Measurements from ENCODE around the gene DES.

The DES gene

DNA sequence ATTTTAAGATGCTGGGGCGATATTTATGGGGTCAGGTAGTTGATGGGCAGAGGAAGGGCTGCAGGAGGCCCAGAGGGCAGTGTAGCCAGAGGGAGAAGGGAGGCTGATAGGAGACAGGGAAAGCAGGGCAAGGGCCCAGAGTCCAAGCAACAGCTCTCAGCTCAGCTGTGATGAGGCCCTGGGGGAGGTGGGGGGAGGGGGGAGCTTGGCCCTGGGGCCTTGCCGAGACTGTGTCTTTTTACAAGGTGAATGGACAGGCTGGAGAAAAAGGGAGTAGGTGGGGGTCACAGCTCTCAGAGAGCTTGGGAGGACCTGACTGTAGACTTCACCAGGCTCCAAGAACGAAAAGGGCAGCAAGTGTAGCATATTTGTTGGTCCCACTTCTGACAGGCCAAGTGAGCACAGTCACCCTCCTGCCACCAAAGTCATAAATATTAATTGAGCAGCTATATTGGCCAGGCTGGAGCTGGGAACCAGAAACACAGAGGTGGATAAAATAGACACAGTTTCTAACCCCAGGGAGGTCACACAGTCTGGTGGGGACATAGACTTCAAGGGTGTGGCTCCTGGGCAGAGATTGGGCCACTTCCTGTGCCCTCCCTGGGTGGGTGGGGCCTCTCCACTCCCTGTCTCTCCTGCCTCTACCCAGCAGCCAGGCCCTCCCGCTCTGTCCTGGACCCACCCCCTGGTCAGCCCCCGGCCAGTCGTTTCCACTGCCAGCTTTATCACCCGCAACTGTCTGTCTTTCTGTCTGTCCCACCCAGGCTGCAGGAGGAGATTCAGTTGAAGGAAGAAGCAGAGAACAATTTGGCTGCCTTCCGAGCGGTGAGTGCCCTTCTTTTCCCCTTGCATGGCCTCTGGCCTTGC lies 1.4 kb downstream of the DES start:
- no peak for DNase-seq (ENCODE audit: low read depth, low spot score)

DNA sequence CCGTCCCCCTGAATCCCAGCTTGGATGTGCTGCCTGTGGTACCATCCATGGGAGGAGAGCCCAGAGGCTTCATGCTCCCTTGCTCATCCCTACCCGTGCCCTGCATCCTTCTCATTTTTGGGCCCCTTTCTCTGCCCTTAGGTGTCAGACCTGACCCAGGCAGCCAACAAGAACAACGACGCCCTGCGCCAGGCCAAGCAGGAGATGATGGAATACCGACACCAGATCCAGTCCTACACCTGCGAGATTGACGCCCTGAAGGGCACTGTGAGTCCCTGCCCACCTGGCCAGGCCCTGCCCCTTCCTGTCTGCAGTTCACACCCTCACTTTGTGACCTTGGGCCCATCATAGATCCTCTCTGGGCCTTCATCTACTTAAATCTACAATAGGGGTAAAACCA lies 2.5 kb downstream of the DES start:
- no peak for DNase-seq (ENCODE audit: low read depth, low spot score)

DNA sequence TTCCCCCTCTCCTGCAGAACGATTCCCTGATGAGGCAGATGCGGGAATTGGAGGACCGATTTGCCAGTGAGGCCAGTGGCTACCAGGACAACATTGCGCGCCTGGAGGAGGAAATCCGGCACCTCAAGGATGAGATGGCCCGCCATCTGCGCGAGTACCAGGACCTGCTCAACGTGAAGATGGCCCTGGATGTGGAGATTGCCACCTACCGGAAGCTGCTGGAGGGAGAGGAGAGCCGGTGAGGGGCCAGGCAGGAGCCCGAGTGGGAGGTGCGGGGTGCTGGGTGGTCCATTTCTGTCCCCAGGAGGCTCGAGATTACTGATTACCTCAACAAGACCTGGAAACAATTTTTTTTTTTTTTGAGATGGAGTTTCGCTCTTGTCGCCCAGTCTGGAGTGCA lies 3.1 kb downstream of the DES start:
- DNase-seq (ENCODE audit: low read depth, low spot score) = no peak

DNA sequence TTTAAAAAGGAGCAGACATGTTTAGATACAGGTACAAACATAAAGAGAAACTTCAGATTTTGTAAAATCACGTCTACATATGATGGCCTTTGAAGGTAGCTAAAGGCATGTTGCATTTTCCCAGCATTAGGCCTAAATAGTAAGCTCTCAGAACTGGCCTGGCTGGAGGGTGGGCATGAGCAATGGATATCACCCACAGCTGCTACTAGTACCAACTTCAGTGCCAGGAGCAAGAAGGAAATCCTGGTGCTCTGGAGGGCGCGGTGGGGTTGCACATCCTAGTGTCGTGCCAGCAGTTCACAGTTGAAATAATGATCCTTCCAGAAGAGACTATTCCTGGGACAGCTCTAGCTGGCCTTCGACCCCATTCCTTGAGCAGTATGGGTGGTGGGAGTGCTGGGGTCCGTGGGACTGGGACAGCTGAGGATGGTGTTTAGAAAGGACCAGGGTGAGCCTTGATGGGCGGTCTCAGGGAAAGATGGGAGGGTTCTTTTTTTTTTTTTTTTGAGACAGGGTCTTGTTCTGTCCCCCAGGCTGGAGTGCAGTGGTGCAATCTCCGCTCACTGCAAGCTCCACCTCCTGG lies 4.9 kb downstream of the DES start:
- DNase-seq (ENCODE audit: low read depth, low spot score) = no peak

DNA sequence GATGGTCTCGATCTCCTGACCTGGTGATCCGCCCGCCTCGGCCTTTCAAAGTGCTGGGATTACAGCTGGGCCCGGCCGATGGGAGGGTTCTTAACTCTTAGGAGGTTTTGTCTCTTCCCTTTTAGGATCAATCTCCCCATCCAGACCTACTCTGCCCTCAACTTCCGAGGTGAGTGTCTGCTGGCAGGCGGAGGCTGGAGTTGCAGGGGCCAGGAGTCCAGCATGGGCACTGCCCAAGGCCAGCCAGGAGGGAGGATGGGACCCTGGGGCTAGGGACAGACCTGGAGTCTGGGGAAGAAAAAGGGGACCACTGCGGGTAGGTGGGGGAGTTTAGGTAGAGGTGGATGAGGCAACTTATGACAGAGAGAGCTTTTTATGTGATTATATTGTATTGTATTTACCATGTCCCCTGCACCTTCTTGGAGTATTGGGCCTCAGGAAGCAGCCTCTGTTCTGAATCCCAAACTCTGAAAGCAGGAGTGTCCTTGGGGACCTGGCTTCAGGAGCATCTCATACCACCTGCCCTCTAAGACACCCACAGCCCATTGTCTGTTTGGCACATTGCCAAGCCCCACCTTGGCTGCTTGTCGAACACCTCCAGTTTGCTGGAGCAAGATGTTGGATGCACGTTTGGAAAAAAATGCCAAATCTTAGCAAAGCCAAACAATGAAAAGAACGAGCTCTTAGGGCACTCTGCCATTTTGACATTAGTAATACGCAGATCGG lies 5.6 kb downstream of the DES start:
- DNase-seq (ENCODE audit: low read depth, low spot score) = no peak

DNA sequence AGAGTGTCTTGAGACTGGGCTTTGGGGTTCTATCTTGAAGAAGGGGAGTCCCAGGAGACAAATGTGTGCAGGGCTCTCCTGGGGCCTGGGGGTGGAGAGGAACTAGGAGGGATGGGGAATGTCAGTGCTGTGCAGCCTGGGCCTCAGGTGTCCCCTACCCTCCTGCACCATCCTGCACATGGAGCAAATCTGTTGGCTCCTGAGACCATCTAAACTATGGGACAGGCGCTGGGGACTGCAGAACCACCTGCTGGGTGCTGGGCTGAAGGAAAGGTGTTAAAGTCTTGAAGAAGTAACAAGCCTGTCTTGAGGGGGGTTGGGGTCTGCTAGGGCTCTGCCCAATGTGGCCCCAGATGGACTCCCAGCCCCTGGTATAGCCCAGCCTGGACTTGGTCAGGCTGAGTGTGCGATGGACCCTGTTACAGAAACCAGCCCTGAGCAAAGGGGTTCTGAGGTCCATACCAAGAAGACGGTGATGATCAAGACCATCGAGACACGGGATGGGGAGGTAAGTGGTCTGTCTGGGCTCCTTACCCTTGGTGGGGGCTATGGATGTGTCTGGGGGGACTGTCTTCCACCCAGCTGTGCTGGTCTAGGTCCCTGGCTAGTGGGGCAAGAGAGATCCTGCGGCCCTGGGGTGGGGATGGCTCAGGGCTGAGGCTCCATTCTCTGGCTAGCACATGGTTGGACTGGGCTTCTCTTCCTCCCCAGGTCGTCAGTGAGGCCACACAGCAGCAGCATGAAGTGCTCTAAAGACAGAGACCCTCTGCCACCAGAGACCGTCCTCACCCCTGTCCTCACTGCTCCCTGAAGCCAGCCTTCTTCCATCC lies 7.3 kb downstream of the DES start:
- DNase-seq (ENCODE audit: low read depth, low spot score) = no peak

- no peak for DNase-seq (ENCODE audit: low read depth, low spot score)
These were observed 7.9 kb downstream of the DES start for GRCh38 chr2:219426068-219426443.

GRCh38 chr2:219426534-219427136 lies 8.5 kb downstream of the DES start:
- DNase-seq (ENCODE audit: low read depth, low spot score) = no peak

- DNase-seq (ENCODE audit: low read depth, low spot score) = no peak
These were observed 10.3 kb downstream of the DES start for GRCh38 chr2:219428469-219428868.

DNA sequence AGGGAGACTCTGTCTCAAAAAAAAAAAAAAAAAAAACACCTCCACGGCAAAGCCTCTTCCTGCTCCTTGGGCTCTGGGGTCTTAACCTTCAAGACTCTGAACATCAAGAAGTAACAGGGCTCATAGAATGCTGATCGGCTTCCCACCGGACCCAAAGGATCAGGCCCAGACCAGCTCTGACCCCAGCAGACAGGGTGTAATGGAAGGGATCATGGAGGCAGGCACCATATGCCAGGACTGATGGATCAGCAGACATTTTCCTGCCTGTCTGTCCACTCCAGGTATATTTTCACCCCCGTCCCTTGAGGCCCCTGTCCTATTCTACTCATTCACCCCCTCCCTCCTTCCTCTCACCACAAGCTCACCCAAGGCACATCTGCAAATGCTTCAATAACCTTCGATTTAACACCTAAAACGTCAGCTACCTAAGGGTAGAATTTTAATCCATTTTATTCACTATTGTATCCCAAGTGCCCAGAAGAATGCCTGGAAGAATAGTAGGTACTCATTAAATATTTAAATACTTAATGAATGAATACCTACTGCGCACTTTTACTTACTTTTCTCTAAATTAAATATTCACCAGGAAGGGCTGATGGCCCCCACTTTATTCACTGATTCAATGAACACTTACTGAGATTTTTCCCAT lies 11.9 kb downstream of the DES start:
- DNase-seq (ENCODE audit: low read depth, low spot score) = no peak

GRCh38 chr2:219430633-219431615 lies 12.7 kb downstream of the DES start:
- DNase-seq (ENCODE audit: low read depth, low spot score) = no peak

- no peak for DNase-seq (ENCODE audit: low read depth, low spot score)
These were observed 15.7 kb downstream of the DES start for GRCh38 chr2:219433666-219434467.

DNA sequence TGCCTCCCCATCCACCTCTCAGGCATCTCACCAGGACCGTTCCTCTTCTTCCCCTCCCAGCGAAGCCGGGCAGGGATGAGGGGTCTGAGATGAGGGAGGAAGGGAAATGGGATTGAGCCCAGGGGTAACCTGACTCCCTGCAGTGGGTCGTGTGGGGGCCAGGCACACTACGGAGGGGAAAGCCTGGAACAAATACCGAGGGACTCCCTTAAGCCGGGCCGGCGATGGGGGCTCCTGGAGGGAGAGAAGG lies 16.2 kb downstream of the DES start:
- no peak for DNase-seq (ENCODE audit: low read depth, low spot score)

DNA sequence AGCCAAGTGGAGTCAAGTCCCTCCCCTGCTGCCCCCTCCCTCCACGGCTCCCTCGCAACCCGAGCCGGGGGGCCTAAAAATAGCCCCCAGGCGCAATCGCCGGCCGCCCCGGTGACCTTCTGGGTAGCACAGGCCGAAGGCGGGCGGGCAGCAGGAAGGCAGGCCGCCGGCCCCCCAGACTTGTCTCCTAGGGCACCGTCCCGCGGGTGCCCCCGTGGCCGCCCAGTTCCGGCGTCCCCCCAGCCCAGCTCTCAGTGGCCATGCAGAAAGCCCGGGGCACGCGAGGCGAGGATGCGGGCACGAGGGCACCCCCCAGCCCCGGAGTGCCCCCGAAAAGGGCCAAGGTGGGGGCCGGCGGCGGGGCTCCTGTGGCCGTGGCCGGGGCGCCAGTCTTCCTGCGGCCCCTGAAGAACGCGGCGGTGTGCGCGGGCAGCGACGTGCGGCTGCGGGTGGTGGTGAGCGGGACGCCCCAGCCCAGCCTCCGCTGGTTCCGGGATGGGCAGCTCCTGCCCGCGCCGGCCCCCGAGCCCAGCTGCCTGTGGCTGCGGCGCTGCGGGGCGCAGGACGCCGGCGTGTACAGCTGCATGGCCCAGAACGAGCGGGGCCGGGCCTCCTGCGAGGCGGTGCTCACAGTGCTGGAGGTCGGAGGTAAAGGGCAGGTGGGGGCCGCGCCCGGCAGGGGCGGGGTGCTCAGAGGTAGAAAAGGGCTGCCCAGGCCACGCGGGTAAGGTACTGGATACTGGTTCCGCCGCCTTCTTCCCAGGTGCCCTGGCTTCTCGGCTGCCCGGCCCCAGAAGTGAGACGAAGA lies 16.7 kb downstream of the DES start, which contains the start of gene SPEG:
Gene SPEG, plus strand, starts transcription at position 126 of the 808 bp plus-strand sequence. Its CDS starts 135 bp downstream, at position 261.
- no peak for DNase-seq (ENCODE audit: low read depth, low spot score)

- no peak for DNase-seq (ENCODE audit: low read depth, low spot score)
These were observed 17.5 kb downstream of the DES start for GRCh38 chr2:219435701-219436100.

- no peak for DNase-seq (ENCODE audit: low read depth, low spot score)
These were observed 18.3 kb downstream of the DES start for GRCh38 chr2:219436491-219436890.

DNA sequence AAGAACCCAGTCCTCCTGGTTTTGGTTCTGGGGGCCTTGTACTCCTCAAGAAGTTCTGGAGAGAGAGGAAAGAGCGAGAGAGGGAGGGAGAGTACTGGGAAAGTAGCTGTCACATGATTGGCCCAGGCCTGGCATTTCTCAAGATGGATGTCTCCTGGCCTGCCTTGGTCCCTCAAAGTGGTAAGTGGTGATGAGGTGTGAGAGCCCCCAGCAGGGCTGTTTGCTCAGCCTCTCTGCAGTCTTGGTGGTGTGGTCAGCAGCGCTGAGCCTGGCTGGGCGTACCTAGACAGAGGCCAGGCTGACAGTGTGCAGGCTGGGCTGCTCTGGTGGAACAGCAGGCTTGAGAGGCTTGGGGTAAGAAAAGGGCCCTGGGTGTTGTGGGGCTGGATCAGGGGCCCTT lies 19.0 kb downstream of the DES start:
- DNase-seq (ENCODE audit: low read depth, low spot score) = no peak

DNA sequence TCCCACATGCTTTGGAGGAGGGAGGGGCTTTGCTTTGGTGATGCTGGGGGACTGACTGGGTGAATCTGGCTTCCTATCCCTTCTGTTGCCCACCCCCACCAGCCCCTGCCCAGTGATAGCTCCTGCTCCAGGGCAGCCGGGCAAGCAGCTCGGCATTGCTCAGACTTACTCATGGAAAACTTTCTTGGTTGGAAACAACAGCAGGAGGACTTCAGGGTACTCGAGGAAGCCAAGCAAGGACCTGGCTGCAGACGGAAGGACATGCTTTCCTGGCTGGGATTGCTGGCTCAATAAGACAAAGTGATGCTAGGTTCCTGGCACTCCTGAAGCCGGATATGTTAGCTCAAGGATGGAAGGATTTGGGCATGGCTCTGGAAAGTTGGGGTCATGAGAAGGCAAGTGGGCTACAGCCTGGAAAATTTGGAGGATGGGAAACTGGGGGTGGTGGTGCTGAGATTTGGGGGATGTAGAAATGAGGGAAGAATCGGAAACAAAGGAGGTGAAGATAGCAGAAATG lies 19.6 kb downstream of the DES start:
- no peak for DNase-seq (ENCODE audit: low read depth, low spot score)
